GM21528 (cell line): ENCODE results near the gene ZNF684.
"Not testable (repeated sequence)": the region's sequence is repeated elsewhere in the genome, so short reads cannot be mapped to it uniquely, and the experiment has no call there.

Experiments used
- ATAC-seq: cut with Tn5 transposase; IDR thresholded peaks from one replicate; pipeline ENCODE4 v1.9.1; 2021; ENCODE audit warnings: mild to moderate bottlenecking, moderate library complexity; ENCODE audit not compliant: unreplicated experiment, low FRiP score

The ZNF684 gene

GRCh38 chr1:40564913-40565312 lies 33.5 kb downstream of the ZNF684 start:
- no peak for ATAC-seq

DNA sequence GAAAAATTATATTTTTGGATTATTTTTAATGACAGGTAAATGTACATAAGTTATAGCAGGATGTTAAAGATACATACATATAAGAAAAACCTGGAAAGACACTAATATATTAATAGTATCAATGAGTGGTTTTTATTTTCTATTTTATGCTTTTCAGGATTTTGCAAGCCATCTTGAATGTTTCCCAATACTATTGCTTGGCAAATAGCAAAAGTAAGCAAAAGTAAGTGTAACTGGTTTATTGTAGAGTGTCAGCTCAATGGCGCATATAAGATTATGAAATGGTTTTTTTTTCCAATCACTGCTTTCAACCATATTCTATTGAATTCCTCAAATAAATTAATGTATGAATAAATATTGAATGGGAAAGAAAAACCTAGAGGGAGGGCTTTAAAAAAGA lies 36.4 kb downstream of the ZNF684 start:
- no peak for ATAC-seq

- ATAC-seq, result not testable (repeated sequence)
Measured at GRCh38 chr1:40574805-40575204, 43.4 kb downstream of the ZNF684 start.

- ATAC-seq, result no peak
Measured at GRCh38 chr1:40575336-40575735, 43.9 kb downstream of the ZNF684 start.

GRCh38 chr1:40582116-40582515 lies 50.7 kb downstream of the ZNF684 start:
- no peak for ATAC-seq

DNA sequence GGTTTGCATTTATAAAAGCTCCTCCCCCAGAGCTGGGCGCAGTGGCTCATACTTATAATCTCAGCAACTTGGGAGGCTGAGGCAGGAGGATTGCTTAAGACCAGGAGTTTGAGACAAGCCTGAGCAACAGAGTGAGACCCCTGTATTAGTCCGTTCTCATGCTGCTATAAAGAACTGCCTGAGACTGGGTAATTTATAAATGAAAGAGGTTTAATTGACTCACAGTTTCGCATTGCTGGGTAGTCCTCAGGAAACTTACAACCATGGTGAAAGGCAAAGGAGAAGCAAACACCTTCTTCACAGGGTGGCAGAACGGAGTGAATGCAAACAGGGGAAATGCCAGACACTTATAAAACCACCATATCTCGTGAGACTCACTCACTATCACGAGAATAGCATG lies 52.5 kb downstream of the ZNF684 start:
- no peak for ATAC-seq

DNA sequence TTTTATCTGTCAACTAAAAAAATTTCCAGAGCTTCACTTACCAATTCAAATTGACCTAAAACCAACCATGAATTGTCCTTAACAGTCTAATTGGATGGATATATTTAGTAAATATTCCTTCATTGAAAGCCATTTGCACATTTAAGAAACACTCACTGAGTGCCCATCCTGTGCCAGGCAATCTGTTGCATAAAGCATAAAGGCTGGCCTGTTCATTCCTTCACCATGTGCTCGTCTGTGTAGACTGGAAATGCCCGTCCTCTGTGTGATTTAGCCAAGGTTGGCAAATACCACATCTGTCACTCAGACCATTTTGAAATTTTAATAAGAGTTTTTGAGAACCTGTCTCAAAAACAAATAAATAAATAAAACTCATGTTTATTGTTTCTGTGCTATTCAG lies 57.1 kb downstream of the ZNF684 start:
- ATAC-seq, result no peak

GRCh38 chr1:40592107-40592803 lies 60.8 kb downstream of the ZNF684 start:
- ATAC-seq, result no peak

- ATAC-seq, result no peak
Measured at GRCh38 chr1:40593449-40594186, 62.2 kb downstream of the ZNF684 start.

DNA sequence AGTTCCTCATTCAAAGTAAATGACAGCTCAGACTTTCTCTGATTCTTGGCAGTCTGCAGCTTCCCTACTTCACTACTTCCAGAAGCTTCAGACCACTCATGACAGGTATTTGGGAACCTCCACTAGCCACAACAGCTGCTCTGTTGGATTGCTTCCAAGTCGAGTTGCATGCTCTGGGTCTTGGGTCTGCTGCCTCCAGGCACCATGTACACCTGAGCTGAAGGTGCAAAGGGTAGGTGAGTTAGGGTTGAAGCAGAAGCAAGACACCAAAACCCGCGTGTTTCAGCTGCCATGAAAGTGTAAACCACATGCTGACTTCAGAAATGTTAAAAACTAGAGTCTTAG lies 62.7 kb downstream of the ZNF684 start:
- no peak for ATAC-seq

DNA sequence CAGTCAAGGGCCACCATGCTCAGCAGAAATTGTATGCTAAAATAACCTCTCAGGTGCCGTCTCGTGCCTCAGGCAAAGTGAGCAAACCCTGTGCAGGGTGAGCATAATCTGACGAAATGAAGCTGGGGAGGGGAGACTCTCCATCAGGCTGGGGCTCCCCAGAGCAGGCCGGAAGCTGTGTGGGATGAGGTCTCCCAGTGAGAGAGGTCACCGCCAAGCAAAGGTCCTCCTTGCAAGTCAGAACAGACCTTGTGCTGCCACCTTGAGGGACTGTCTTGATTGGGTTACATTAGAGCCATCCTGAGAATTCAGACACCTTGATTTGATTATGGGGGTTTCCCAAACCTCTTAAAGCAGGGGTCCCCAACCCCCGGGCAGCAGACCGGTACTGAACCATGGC lies 64.2 kb downstream of the ZNF684 start:
- no peak for ATAC-seq
